ENCODE measurements around the gene KCNK3.
A peak's percentile ranks its signal among the peaks of the same experiment; 100 is the strongest.

Gene KCNK3

DNA sequence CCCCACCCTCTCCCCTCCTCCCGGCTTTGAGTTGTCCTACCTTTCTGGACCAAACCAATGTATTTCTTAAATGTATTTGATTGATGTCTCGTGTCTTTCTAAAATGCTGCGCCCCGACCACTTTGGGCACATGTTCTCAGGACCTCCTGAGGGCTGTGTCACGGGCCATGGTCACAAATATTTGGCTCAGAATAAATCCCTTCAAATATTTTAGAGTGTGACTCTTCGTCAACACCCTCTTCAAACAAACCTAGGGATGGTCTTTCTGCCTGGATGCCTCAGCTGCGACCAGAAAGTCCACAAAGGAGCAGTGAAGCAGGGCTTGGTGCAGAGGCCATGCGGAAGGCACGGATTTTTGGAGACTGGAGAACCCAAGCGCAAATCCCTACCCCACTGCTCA lies 70.5 kb downstream of the KCNK3 start:
- no peak for DNase-seq

DNA sequence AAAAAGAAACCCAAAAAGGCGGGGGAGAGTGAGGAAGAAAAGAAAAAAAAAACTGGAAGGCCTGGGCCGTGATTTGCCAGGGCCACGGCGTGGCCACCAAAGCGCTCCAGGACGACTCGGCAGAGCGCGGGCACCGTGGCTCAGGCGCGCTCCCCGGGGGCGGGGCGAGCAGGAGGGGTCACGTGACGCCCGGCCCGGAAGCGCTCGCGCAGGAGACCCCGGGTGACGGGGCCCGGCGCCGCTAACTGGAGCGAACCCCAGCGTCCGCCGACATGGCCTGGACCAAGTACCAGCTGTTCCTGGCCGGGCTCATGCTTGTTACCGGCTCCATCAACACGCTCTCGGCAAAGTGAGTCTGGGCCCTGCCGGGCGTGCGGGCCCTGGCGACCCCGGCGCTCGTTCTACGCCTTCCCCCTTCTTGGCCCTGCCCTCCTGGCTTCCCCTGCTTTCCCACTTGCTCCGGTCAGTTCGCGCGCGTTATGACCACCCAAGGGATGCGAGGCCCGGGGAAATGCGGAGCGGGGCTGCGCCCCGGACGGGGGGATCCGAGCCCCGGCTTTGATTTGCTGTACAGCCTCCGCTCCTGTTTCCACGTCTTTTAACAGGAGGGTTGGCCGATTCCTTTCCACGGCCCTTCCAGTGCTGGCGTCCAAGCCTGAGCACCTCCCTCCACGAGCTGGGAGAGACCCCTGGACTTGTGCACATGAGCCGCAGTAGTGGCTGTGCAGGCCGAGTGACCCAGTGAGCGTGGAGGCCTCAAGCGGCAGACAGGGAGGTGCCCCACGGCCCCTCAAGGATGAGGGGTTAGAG lies 71.8 kb downstream of the KCNK3 start, which contains the start of gene SLC35F6:
SLC35F6 (plus strand) TSS at position 207 of the 810 bp plus-strand sequence; CDS start at position 273, 66 bp downstream.
- peak; percentile 43 to 82 (median 59) for DNase-seq

DNA sequence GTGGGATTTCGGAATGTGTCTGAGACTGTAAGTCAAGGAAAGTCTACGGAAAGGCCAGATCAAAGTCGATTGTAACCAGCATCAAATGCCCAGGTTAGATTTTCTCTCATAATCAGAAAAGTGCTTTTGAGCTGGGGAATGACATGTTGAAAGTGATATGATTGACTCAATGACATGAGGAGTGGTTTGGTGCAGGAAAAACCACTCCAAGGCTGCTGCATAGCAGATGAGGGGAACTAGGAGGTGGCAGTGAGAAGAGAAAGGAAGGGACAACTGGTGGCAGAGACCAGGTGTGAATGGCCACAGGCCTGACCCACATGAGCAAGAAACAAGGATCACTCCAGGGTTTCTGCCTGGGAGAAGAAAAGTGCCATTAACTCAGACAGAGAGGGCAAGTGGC lies 72.4 kb downstream of the KCNK3 start:
- no peak for DNase-seq

DNA sequence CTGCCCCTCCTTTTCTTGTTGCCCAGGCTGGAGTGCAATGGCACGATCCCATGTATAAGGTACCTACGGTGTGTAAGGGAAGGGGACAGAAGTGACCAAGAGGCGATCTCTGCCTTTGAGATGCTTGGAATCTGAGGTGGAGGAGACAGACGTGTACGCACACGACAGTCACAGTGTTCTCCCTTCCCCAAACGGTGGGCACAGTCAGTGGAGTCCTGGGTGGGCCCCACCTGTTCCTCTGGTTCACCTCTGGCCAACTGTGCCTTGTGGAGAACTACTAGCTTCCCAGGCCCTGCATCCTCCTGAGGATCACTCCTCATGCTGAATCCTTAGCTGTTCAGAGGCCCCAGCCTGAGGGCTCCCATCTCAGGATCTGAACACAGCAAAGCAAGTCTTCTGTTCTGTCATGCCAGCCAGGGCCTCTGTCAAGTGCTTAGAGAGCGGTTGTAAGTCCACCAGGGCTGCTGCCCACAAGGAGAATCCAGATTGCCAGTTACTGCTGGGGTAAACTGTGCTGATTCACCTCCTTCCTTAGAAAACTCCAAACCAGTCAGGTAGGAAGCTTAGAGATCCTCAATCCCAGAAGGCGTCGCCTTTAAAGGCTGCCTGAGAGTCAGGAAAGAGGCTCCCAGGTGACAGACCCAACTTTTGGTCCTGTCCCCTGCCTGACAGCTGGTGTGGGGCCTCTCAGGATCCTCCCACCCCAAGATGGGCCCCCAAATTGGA lies 73.1 kb downstream of the KCNK3 start:
- DNase-seq: no peak

DNA sequence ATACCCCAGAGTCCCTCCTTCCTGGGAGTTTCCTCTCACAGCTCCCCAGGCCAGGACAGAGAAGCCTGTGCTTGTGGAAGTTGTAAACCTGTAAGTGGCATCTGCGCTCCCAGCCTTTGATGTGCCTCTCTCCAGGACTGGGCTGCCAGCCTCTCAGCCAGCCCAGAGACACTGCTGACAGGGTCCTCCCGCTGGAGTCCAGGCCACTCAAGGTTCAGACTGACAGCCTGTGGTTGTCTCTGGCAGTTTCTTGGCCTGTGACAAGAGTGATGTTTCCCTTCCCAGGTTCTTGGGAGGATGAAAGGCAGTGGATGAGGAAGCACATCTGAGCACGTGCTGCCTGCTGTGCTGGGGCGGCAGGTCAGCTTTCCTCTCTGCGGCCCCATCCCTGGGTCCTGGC lies 74.6 kb downstream of the KCNK3 start:
- no peak for DNase-seq

DNA sequence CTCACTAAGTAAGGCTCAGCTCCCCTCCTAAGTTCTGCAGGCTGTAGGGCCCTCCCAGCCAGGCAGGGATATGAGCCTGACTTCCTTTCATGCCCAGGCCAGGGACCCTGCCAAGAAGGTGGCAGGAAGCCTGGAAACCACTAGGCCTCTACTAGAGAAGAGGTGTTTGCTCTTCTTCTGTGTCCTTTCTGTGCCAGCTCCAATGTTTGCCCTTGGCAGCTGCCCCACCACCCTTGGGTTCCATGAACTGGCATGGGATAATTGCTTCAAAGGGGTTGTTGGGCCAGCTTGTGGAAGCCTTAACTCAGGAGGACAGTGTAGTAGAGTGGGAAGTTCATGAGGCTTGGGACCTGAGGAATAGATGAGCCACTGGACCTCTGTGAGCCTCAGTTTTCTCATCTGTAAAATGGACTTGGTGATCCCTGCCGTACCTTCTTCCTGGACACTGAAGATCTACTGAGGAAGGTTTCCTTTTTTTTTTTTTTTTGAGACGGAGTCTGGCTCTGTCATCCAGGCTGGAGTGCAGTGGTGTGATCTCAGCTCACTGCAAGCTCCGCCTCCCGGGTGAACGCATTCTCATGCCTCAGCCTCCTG lies 75.5 kb downstream of the KCNK3 start:
- DNase-seq: no peak

DNA sequence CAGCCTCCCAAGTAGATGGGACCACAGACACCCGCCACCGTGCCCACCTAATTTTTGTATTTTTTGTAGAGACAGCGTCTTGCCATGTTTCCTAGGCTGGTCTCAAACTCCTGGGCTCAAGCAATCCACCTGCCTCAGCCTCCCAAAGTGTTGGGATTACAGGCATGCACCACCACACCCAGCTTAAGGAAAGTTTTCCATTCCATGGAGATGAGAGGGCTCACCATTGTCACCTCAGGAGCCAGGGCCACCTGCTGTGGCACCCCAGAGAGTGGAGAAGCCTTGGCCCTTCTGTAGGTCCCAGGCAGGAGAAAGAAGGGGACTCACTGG lies 76.2 kb downstream of the KCNK3 start:
- DNase-seq: no peak

DNA sequence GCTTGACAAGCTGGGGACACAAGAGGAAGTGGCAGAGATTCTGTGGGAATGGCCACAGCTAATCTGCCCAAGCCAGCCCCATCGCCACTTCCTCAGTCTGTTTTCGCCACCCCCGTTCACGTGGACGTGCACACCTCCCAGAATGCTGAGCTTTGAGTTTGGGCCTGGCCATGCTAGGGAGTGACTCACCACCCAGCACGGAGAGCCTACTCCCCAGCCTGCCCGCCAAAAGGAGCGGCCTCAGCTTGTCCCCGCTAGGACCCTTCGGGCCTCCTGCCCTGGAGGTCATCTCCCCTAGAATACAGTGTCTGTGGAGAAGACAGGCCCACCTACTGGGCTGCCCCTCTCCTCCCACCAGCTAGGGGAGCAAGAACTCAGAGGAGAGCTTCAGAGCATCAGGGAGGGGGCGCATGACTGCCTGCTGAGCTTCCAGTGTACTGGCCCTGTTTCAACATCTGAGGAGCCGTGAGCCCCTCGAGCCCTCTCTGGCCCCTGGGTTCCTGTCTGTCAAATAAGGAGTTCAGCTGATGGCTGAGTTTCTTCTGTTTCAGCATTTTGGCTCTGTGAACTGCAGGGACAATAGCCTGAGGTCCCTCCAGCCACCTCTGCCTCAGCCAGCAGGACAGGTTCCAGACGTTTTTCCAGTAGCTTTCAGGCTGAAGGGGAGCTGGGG lies 76.7 kb downstream of the KCNK3 start:
- DNase-seq: no peak

DNA sequence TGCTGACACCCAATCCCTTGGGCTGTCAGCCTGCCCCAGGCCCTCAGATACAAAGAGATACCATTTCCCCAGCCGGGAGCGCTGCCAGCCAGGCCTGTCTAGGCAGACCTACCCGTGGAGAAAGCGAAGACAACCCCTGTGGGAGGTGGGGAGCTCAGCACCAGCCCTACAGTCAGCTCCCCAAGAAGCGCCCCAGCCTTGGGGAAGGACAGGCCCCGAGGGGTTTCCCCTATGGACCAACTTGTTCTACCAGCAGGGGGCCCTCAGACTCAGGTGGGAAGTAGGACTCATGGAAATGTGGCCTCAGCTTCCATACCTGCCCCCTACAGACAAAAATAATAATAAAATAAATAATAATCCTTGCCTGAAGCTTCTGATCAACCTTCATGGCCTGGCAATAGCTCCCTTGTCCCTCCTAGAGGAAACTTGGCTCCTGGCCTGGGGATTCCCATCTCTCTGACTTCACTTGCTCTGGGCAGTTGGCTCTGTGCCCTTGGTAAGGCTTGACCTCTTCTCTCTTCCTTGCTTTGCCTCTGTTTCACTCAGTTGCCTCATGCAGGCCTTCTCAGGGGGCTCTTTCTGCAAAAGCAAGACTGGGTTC lies 78.6 kb downstream of the KCNK3 start:
- DNase-seq: no peak

DNA sequence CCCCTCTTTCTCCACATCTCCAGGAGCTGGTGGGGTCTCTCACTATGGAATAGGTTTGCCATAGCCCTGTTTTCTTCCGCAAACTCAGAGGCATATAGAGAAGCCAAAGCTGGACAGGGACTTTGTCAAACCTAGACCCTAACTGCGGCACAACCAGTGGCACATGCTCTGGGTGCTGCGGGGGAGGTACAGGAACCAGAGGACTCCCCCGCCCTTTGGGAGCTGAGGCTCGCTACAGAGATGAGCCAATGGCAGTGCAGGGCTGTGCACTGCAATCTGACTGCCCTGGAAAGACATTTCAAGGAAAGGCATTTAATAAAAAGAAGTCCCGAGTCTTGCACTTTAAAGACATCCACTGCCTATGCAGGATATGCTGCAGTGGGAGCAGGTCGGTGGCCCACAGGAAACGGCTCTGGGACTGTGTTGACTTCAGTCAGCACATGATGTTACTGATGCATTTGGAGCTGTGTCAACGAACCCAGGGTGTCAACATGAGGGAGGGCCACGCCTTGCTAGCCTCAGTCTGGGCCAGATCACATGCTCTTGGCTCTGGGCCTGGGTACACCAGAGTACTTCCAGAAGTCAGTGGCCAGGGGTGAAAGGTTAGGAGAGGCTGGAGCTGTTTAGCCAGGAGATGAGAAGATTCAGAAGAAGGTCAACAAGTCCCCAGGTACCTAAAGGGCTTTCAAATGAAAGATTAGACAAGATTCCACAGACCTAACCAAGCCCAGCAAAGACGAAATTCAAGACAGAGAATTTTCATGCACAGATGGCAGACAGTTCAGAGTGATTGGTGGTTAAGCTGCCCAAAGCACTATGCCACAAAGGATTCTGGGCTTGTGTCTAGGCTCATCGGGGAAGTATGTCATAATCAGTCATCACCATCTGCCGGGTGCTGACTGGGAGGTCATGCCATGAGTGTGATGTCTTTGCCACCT lies 79.8 kb downstream of the KCNK3 start:
- DNase-seq: peak in 2 of 4 experiments; percentile 24 to 29

DNA sequence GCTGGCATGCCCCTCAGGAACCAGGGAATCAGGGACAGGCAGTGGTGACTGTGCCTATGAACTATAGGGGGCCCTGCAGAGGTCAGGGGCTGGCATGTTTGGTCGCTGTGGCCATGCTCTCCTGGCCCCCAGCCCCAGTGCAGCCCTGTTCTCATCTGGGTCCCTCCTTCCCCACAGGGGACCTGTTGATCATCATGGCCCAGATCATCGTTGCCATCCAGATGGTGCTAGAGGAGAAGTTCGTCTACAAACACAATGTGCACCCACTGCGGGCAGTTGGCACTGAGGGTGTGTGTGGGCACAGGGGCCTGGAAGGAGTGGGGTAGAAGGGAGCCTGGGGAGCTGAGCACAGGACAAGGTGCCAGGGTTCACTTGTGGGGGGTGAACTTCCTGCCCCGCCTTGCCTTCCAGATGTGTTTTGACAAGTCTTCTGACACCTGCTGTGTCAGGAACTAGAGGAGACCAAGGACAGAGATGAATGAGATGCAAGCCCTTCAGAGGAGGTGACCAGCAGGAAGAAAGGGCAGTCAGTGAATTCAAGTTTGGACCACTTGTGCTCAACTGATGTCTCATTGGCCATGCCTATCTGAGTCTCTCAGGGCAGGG lies 83.8 kb downstream of the KCNK3 start:
- no peak for DNase-seq

DNA sequence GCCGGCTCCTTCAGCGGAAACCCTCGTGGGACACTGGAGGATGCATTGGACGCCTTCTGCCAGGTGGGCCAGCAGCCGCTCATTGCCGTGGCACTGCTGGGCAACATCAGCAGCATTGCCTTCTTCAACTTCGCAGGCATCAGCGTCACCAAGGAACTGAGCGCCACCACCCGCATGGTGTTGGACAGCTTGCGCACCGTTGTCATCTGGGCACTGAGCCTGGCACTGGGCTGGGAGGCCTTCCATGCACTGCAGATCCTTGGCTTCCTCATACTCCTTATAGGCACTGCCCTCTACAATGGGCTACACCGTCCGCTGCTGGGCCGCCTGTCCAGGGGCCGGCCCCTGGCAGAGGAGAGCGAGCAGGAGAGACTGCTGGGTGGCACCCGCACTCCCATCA lies 85.6 kb downstream of the KCNK3 start:
- DNase-seq: no peak

DNA sequence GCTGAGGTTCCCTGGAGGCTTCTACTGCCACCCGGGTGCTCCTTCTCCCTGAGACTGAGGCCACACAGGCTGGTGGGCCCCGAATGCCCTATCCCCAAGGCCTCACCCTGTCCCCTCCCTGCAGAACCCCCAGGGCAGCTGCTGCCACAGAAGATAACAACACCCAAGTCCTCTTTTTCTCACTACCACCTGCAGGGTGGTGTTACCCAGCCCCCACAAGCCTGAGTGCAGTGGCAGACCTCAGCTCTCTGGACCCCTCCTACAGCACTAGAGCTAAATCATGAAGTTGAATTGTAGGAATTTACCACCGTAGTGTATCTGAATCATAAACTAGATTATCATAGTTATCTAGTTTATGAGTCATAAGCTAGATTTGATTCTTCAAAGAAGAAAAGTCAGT lies 86.0 kb downstream of the KCNK3 start:
- DNase-seq: no peak

DNA sequence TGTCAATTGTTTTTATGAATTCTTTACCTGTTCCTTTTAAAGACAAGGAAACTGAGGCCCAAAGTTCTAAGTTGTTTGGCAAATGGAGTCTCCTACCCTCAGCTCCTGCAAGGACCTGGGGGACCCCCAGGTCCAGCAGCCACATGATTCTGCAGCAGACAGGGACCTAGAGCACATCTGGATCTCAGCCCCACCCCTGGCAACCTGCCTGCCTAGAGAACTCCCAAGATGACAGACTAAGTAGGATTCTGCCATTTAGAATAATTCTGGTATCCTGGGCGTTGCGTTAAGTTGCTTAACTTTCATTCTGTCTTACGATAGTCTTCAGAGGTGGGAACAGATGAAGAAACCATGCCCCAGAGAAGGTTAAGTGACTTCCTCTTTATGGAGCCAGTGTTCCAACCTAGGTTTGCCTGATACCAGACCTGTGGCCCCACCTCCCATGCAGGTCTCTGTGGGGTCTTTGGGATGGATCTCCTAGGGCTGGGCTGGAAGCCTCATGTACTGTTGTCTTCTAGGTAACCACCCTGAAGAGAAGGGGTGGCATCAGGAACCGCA lies 87.8 kb downstream of the KCNK3 start:
- no peak for DNase-seq
